ENCODE data around the gene GRM5.

GRM5 gene

DNA sequence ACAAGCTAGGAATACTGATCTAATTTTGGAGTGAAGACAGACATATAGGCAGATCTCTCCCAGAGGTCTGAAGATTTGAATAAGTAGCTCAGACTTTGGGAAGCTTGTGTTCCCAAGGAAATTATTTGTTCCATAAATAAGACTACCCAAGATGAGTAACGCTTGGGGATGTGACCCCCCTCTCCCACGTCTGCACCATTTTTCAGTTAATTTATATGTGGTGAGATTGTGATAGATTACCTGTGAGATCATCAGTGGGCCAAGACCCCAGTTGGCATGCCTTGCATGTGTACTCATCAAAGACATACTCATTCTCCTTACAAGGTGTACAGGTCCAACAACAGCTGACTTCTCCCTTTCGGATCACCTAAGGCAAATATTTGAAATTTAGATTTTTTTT lies 475.4 kb downstream of the GRM5 start:
- H3K4me3 ChIP-seq (ENCODE audit: low read depth, low read length): no peak overlapping the region
- TF ChIP-seq, protein P1, sequence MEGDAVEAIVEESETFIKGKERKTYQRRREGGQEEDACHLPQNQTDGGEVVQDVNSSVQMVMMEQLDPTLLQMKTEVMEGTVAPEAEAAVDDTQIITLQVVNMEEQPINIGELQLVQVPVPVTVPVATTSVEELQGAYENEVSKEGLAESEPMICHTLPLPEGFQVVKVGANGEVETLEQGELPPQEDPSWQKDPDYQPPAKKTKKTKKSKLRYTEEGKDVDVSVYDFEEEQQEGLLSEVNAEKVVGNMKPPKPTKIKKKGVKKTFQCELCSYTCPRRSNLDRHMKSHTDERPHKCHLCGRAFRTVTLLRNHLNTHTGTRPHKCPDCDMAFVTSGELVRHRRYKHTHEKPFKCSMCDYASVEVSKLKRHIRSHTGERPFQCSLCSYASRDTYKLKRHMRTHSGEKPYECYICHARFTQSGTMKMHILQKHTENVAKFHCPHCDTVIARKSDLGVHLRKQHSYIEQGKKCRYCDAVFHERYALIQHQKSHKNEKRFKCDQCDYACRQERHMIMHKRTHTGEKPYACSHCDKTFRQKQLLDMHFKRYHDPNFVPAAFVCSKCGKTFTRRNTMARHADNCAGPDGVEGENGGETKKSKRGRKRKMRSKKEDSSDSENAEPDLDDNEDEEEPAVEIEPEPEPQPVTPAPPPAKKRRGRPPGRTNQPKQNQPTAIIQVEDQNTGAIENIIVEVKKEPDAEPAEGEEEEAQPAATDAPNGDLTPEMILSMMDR (IDR thresholded peaks at IDR 0.05; ENCODE audit: control insufficient read depth, extremely low read depth, insufficient read depth): no peak
- no peak for DNase-seq (ENCODE audit: low read depth)

GRCh38 chr11:88583251-88583650 lies 482.5 kb downstream of the GRM5 start:
- no peak for DNase-seq (ENCODE audit: low read depth)
- TF ChIP-seq, protein P1 (IDR thresholded peaks at IDR 0.05; ENCODE audit: control insufficient read depth, extremely low read depth, insufficient read depth): no peak
- no peak overlapping the region for H3K4me3 ChIP-seq (ENCODE audit: low read depth, low read length)

GRCh38 chr11:88579466-88579865 lies 486.3 kb downstream of the GRM5 start:
- H3K4me3 ChIP-seq (ENCODE audit: low read depth, low read length): no peak overlapping the region
- TF ChIP-seq, protein P1 (IDR thresholded peaks at IDR 0.05; ENCODE audit: control insufficient read depth, extremely low read depth, insufficient read depth): no peak
- DNase-seq (ENCODE audit: low read depth): no peak

DNA sequence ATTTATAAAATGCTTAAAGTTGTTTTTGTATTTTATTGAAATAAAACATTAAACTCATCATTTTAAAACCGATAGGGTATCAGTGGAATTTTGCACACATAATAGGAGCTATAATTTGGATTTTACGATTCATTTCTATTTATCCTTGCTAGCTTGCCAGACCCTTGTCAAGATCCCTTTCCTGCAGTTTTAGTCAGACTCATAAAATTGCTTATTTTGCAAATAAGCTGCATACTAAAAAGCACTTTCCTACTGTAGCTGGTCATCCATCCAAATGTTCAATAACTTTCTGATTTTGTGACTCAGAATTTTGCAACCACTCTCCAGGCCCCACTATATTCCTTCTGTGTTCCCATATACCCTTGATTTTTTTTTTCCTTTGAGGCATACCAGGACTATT lies 489.0 kb downstream of the GRM5 start:
- no peak overlapping the region for H3K4me3 ChIP-seq (ENCODE audit: low read depth, low read length)
- TF ChIP-seq, protein P1 (IDR thresholded peaks at IDR 0.05; ENCODE audit: control insufficient read depth, extremely low read depth, insufficient read depth): no peak

GRCh38 chr11:88575916-88576315 lies 489.9 kb downstream of the GRM5 start:
- TF ChIP-seq, protein P1 (IDR thresholded peaks at IDR 0.05; ENCODE audit: control insufficient read depth, extremely low read depth, insufficient read depth): no peak
- H3K4me3 ChIP-seq (ENCODE audit: low read depth, low read length): no peak overlapping the region
- DNase-seq (ENCODE audit: low read depth): no peak

More for the DNA sequence above, 489.0 kb downstream of the GRM5 start:
- DNase-seq (ENCODE audit: low read depth): no peak

DNA sequence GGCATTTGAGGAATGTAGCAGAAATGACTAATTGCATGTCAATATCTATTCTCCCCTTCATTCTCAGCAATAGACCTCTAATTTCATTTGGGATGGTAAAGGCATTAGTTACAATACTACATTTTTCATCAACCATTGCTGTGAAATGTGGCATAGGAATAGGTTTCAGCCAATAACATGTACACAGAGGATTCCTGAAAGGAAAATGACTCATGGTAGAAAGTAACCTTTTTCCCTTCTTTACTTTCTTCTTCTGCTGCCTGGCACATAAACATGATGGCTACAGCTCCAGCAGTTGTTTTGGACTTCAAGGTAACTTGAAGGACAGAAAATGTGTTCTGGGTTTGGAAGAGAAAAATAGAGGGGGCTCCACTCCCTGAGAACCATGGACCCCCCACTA lies 496.4 kb downstream of the GRM5 start:
- no peak overlapping the region for H3K4me3 ChIP-seq (ENCODE audit: low read depth, low read length)
- TF ChIP-seq, protein P1 (IDR thresholded peaks at IDR 0.05; ENCODE audit: control insufficient read depth, extremely low read depth, insufficient read depth): no peak
- DNase-seq (ENCODE audit: low read depth): no peak

DNA sequence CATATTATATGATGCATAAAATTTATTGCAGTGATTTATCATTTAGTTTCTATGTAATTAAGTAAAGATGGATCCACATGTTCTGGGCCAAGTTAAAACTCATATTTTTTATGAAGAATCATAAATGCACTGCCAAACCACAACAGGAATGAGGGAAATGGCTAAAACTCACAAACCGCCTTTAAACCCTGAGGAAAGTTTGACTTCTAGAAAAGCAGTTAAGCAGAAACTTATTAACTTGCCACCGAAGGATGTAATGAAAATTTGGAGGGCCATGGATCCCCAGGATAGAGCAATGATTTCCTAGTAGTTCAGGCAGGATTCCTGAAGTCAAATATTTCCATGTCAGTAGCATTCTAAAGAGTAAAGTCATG lies 510.0 kb downstream of the GRM5 start:
- H3K4me3 ChIP-seq (ENCODE audit: low read depth, low read length): no peak overlapping the region
- TF ChIP-seq, protein P1 (IDR thresholded peaks at IDR 0.05; ENCODE audit: control insufficient read depth, extremely low read depth, insufficient read depth): no peak
- DNase-seq (ENCODE audit: low read depth): no peak

Measured in LNCaP clone FGC (cell line).